Measurements from ENCODE around the gene KHDRBS1.

DNA sequence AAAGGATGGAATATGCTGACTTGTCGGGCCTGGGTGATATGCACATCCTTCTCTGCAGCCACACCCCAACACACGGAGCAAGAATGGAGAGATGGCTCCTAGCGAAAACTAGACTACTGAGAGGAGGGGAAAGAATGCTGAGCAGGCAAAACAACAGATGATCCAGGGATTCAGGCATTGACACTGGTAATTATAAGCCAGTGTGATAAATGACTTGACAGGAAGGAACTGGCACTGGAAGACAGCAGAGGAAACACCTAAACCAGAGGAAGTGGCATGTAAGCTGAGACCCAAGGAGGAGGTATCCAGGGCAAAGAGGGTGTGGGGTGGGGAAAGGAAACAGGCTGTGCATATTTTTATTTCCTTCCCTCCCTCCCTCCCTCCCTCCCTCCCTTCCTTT, 31.7 kb upstream of the KHDRBS1 start:
- TF ChIP-seq, protein P1, sequence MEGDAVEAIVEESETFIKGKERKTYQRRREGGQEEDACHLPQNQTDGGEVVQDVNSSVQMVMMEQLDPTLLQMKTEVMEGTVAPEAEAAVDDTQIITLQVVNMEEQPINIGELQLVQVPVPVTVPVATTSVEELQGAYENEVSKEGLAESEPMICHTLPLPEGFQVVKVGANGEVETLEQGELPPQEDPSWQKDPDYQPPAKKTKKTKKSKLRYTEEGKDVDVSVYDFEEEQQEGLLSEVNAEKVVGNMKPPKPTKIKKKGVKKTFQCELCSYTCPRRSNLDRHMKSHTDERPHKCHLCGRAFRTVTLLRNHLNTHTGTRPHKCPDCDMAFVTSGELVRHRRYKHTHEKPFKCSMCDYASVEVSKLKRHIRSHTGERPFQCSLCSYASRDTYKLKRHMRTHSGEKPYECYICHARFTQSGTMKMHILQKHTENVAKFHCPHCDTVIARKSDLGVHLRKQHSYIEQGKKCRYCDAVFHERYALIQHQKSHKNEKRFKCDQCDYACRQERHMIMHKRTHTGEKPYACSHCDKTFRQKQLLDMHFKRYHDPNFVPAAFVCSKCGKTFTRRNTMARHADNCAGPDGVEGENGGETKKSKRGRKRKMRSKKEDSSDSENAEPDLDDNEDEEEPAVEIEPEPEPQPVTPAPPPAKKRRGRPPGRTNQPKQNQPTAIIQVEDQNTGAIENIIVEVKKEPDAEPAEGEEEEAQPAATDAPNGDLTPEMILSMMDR (IDR thresholded peaks at IDR 0.05), result no peak
- no peak for TF ChIP-seq POLR2A (IDR thresholded peaks at IDR 0.05)

Data from lower leg skin (tissue), 3 donors.